Measurements from ENCODE around the gene RPS5.
"Not testable (repeated sequence)": the region's sequence is repeated elsewhere in the genome, so short reads cannot be mapped to it uniquely, and the experiment has no call there.

The RPS5 gene

DNA sequence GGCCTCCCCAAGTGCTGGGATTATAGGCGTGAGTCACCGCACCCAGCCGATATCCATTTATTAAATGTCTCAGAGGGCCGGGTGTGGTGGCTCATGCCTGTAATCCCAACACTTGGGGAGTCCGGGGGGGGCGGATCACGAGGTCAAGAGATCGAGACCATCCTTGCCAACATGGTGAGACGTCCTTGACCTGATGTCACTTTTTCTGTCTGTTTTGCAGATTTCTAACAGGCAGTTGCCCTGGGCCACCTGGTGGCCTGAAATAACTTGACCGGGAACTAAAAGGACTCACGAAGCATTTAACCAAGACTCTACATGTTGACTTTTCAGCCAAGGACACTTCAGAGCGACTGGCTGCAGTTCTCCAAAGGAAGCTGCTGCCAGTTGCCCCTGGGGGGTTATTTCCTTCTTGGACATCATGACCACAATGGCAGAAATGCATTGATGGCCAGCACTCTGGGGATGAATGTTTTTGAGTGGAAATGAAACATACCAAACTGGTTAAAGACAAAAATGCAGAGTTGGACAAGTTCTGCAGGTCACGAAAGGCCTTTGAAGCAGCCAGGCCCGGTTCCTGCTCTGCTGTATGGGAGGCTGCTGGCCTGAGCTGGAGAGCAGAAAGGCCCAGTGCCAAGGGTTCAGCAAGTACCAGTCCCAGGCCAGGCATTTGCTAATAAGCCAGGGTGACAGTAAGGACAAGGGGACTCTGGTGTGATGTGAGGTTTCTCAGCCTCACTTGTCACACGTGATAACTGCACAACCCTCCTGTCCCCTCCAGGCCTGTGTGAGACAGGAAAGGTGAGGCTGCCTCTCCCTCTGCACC is 14.5 kb upstream of the RPS5 start:
- TF ChIP-seq, protein P1, sequence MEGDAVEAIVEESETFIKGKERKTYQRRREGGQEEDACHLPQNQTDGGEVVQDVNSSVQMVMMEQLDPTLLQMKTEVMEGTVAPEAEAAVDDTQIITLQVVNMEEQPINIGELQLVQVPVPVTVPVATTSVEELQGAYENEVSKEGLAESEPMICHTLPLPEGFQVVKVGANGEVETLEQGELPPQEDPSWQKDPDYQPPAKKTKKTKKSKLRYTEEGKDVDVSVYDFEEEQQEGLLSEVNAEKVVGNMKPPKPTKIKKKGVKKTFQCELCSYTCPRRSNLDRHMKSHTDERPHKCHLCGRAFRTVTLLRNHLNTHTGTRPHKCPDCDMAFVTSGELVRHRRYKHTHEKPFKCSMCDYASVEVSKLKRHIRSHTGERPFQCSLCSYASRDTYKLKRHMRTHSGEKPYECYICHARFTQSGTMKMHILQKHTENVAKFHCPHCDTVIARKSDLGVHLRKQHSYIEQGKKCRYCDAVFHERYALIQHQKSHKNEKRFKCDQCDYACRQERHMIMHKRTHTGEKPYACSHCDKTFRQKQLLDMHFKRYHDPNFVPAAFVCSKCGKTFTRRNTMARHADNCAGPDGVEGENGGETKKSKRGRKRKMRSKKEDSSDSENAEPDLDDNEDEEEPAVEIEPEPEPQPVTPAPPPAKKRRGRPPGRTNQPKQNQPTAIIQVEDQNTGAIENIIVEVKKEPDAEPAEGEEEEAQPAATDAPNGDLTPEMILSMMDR (IDR thresholded peaks at IDR 0.05; ENCODE audit: low read length, missing control alignments), result peak; percentile 3
- no peak overlapping the region for H3K4me3 ChIP-seq (replicated peaks; ENCODE audit: low read depth, low read length)
- no peak for DNase-seq (ENCODE audit: low read depth)

DNA sequence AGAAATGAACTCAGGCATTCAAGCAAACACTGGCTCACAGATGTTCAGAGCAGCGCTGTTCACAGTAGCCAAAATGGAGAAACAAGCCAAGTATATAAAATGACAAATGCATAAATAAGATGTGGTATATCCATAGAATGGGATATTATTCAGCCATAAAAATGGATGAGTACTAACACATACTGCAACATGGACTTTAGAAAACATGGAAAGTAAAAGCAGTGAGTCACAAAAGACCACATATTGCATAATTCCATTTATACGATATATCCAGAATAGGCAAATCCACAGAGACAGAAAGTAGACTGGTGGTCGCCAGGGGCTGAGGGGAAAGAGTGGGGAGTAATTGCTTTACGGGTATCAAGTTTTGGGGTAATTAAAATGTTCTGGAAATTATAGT is 12.9 kb upstream of the RPS5 start:
- DNase-seq (ENCODE audit: low read depth), result peak; percentile 37
- TF ChIP-seq, protein P1 (IDR thresholded peaks at IDR 0.05; ENCODE audit: low read length, missing control alignments), result no peak
- no peak overlapping the region for H3K4me3 ChIP-seq (replicated peaks; ENCODE audit: low read depth, low read length)

DNA sequence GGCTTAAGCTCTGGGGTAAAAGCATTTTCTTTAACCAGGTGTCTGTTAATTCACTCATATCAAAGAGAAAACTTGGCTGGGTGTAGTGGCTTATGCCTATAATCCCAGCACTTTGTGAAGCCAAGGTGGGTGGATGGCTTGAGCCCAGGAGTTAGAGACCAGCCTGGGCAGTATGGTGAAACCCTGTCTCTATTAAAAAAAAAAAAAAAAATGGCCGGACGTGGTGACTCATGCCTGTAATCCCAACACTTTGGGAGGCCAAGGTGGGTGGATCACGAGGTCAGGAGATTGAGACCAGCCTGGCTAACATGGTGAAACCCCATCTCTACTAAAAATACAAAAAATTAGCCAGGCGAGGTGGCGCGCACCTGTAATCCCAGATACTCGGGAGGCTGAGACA is 10.3 kb upstream of the RPS5 start:
- not testable (repeated sequence) for H3K4me3 ChIP-seq (replicated peaks; ENCODE audit: low read depth, low read length)
- DNase-seq (ENCODE audit: low read depth), result peak; percentile 45

DNA sequence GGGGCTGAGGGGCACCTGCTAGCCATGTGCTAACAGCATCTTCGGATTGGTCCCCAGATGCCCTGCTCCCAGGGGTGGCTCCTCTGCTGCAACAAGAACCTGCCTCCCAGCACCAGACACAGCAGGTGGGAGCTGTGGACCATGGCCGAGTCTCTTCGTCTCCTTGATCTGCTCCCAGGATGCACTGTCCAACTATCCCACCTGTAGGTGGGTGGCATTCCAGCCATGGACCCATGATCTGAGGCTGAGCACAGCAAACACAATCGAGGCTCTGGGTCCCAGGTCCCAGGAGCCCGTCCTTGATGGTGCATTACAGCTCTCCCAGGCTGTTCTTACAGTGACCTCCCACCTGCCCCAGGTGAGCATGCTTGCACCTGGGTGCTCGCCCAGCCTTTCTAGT is 7.8 kb upstream of the RPS5 start:
- TF ChIP-seq, protein P1 (IDR thresholded peaks at IDR 0.05; ENCODE audit: low read length, missing control alignments), result no peak
- DNase-seq (ENCODE audit: low read depth), result no peak
- H3K4me3 ChIP-seq (replicated peaks; ENCODE audit: low read depth, low read length), result no peak overlapping the region

DNA sequence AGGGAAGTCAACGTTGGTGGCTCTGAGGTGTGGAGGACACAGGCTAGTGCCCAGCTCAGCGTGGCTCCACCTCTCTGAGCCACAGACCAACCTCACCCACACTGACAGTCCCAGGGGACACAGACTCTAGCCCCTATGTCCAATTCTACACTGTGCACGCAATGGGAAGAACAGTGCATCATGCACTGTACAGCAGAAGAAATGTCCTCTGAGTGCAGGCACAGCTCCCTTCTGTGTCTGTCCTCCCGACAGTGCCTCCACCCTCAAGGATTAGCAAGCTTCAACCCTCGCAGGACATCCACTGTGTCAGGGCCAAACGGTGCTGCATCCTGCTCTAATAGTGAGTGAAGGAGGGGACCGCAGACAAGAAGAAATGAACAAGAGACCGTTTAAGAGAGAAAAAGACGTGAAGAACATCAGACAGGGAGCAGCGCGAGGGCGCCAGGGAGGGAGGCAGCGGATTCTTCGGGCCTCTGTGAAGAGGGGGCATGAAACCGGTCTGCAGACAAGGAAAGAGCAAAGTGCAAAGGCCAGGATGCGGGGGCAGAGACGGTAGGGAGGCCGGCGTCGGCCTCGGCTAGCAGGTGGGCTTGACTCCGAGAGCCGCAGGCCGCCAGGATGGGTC is 6.9 kb upstream of the RPS5 start:
- DNase-seq (ENCODE audit: low read depth), result no peak
- TF ChIP-seq, protein P1 (IDR thresholded peaks at IDR 0.05; ENCODE audit: low read length, missing control alignments), result no peak
- H3K4me3 ChIP-seq (replicated peaks; ENCODE audit: low read depth, low read length), result peak overlapping the region; percentile 86

DNA sequence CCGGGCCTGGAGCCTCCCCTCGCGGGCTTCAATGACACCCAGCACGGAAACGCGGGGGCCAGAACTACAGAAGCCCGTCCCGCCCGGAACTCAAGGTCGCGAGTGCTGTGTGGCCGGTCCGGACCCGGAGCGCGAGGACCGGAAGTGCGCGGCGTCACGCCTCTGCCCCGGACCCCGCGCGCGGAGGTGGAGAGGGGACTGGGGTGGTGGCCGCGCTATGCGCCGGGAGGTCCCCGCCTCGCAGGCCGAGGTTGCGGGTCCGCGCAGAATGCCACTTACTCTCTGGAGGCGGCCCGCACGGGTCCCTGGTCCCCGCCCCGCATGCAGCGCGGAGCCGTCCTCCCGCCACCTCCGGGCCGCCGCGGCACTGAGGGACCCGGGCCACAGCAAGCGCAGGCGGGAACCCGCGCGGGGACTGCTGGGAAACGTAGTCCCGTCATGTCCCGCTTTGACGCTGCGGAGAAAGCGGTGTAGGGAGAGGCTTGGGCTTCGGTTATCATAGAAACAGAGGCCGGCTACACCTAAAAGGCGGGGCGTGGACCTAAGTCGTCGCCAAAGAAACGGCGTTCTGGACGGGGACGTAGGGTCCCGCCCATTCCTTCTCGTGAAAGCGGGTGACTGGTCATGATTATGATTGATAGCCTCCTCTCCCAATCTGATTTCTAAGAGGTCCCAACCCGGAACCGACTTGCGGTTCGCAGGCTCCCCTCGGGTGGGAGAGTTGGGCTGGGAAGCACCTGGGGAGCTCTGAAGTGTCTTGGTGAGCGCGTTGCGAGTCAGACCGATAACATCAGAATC is 6.2 kb upstream of the RPS5 start, which contains the start of gene ZNF837:
Gene ZNF837, minus strand, starts transcription at position 369 of the 798 bp plus-strand sequence. CDS start 11,698 bp downstream, outside the sequence.
- peak within 1 kb of the TSS; percentile 86 for H3K4me3 ChIP-seq (replicated peaks; ENCODE audit: low read depth, low read length)
- TF ChIP-seq, protein P1 (IDR thresholded peaks at IDR 0.05; ENCODE audit: low read length, missing control alignments), result no peak
- DNase-seq (ENCODE audit: low read depth), result peak; percentile 100

Measured in fibroblast of pulmonary artery (primary cell).